Stimulated activated naive CD8-positive, alpha-beta T cell treated with anti-CD3 and anti-CD28 coated beads, Interleukin-15, Interleukin-2, amounts not matched to agents 100 ng/mL and 50 ng/mL, for 24 hours (primary cell): Measurements from ENCODE around the gene PPP3CA.

Experiments used
- H3K27ac Mint-ChIP-seq: one replicate; pipeline ENCODE4 v1.8.0; 2021; ENCODE audit warnings: mild to moderate bottlenecking, mixed read lengths
- H3K27me3 Mint-ChIP-seq: one replicate; pipeline ENCODE4 v1.8.0; 2021; ENCODE audit warnings: mixed read lengths
- H3K36me3 Mint-ChIP-seq: one replicate; pipeline ENCODE4 v1.8.0; 2021; ENCODE audit warnings: low read depth, mixed read lengths
- H3K4me1 Mint-ChIP-seq: one replicate; pipeline ENCODE4 v1.8.0; 2021; ENCODE audit warnings: low read depth, mixed read lengths
- H3K4me3 Mint-ChIP-seq: one replicate; pipeline ENCODE4 v1.8.0; 2021; ENCODE audit warnings: mild to moderate bottlenecking, mixed read lengths
- H3K9me3 Mint-ChIP-seq: one replicate; pipeline ENCODE4 v1.8.0; 2021; ENCODE audit warnings: mixed read lengths

Gene PPP3CA

GRCh38 chr4:101307899-101308298 is 39.4 kb downstream of the PPP3CA start:
- Mint-ChIP-seq H3K4me1 (peaks cover 45% of the 10 kb centered on the region), H3K27ac (no peak overlapping the region), H3K9me3 (no peaks in the 10 kb centered on the region), H3K27me3 (no peaks in the 10 kb centered on the region), H3K36me3 (no peaks in the 10 kb centered on the region), H3K4me3 (no peak overlapping the region)

GRCh38 chr4:101306764-101307615 is 40.3 kb downstream of the PPP3CA start:
- Mint-ChIP-seq H3K36me3 (no peaks in the 10 kb centered on the region), H3K27ac (peak overlapping the region; percentile 7), H3K4me1 (peaks cover 43% of the 10 kb centered on the region), H3K9me3 (no peaks in the 10 kb centered on the region), H3K4me3 (peak overlapping the region; percentile 21), H3K27me3 (no peaks in the 10 kb centered on the region)

- H3K27me3 Mint-ChIP-seq = no peaks in the 10 kb centered on the region
- peak overlapping the region; percentile 9 for H3K27ac Mint-ChIP-seq
- peak overlapping the region; percentile 21 for H3K4me3 Mint-ChIP-seq
Measured at GRCh38 chr4:101306225-101306624, 41.1 kb downstream of the PPP3CA start.

GRCh38 chr4:101304916-101305315 is 42.4 kb downstream of the PPP3CA start:
- no peaks in the 10 kb centered on the region for H3K27me3 Mint-ChIP-seq
- no peaks in the 10 kb centered on the region for H3K9me3 Mint-ChIP-seq
- H3K36me3 Mint-ChIP-seq = no peaks in the 10 kb centered on the region
- H3K4me3 Mint-ChIP-seq = no peak overlapping the region
- H3K27ac Mint-ChIP-seq = no peak overlapping the region
- peaks cover 41% of the 10 kb centered on the region for H3K4me1 Mint-ChIP-seq

More at GRCh38 chr4:101306225-101306624, 41.1 kb downstream of the PPP3CA start:
- peaks cover 43% of the 10 kb centered on the region for H3K4me1 Mint-ChIP-seq
- no peaks in the 10 kb centered on the region for H3K9me3 Mint-ChIP-seq
- H3K36me3 Mint-ChIP-seq = no peaks in the 10 kb centered on the region

- H3K9me3 Mint-ChIP-seq = no peaks in the 10 kb centered on the region
- no peak overlapping the region for H3K27ac Mint-ChIP-seq
- no peak overlapping the region for H3K4me3 Mint-ChIP-seq
- H3K36me3 Mint-ChIP-seq = no peaks in the 10 kb centered on the region
- no peaks in the 10 kb centered on the region for H3K27me3 Mint-ChIP-seq
- peaks cover 10% of the 10 kb centered on the region for H3K4me1 Mint-ChIP-seq
Measured at GRCh38 chr4:101299899-101300540, 47.3 kb downstream of the PPP3CA start.

- no peaks in the 10 kb centered on the region for H3K9me3 Mint-ChIP-seq
- H3K4me1 Mint-ChIP-seq = peaks cover 7% of the 10 kb centered on the region
- no peak overlapping the region for H3K27ac Mint-ChIP-seq
- no peaks in the 10 kb centered on the region for H3K27me3 Mint-ChIP-seq
- no peaks in the 10 kb centered on the region for H3K36me3 Mint-ChIP-seq
- no peak overlapping the region for H3K4me3 Mint-ChIP-seq
Measured at GRCh38 chr4:101299021-101299420, 48.3 kb downstream of the PPP3CA start.

- H3K9me3 Mint-ChIP-seq = no peaks in the 10 kb centered on the region
- no peaks in the 10 kb centered on the region for H3K36me3 Mint-ChIP-seq
- H3K27me3 Mint-ChIP-seq = no peaks in the 10 kb centered on the region
Measured at GRCh38 chr4:101295691-101296090, 51.6 kb downstream of the PPP3CA start.

GRCh38 chr4:101294597-101294996 is 52.7 kb downstream of the PPP3CA start:
- Mint-ChIP-seq H3K4me1 (peaks cover 18% of the 10 kb centered on the region), H3K36me3 (no peaks in the 10 kb centered on the region), H3K27ac (no peak overlapping the region), H3K4me3 (no peak overlapping the region), H3K9me3 (no peaks in the 10 kb centered on the region), H3K27me3 (no peaks in the 10 kb centered on the region)

More at GRCh38 chr4:101295691-101296090, 51.6 kb downstream of the PPP3CA start:
- Mint-ChIP-seq H3K4me1 (peaks cover 10% of the 10 kb centered on the region), H3K4me3 (no peak overlapping the region), H3K27ac (no peak overlapping the region)

- Mint-ChIP-seq H3K4me3 (no peak overlapping the region), H3K4me1 (peaks cover 30% of the 10 kb centered on the region), H3K27ac (no peak overlapping the region), H3K27me3 (no peaks in the 10 kb centered on the region), H3K9me3 (no peaks in the 10 kb centered on the region), H3K36me3 (no peaks in the 10 kb centered on the region)
Measured at GRCh38 chr4:101292901-101293300, 54.4 kb downstream of the PPP3CA start.

GRCh38 chr4:101292214-101292613 is 55.1 kb downstream of the PPP3CA start:
- H3K27me3 Mint-ChIP-seq = no peaks in the 10 kb centered on the region
- no peak overlapping the region for H3K4me3 Mint-ChIP-seq

GRCh38 chr4:101291198-101291597 is 56.1 kb downstream of the PPP3CA start:
- no peaks in the 10 kb centered on the region for H3K9me3 Mint-ChIP-seq
- H3K27ac Mint-ChIP-seq = no peak overlapping the region
- no peaks in the 10 kb centered on the region for H3K27me3 Mint-ChIP-seq
- H3K4me3 Mint-ChIP-seq = no peak overlapping the region
- H3K36me3 Mint-ChIP-seq = no peaks in the 10 kb centered on the region
- peaks cover 35% of the 10 kb centered on the region for H3K4me1 Mint-ChIP-seq

More at GRCh38 chr4:101292214-101292613, 55.1 kb downstream of the PPP3CA start:
- no peak overlapping the region for H3K27ac Mint-ChIP-seq
- peaks cover 36% of the 10 kb centered on the region for H3K4me1 Mint-ChIP-seq
- no peaks in the 10 kb centered on the region for H3K36me3 Mint-ChIP-seq
- no peaks in the 10 kb centered on the region for H3K9me3 Mint-ChIP-seq

- peaks cover 40% of the 10 kb centered on the region for H3K4me1 Mint-ChIP-seq
Measured at GRCh38 chr4:101290654-101291053, 56.7 kb downstream of the PPP3CA start.

GRCh38 chr4:101289306-101289705 is 58.0 kb downstream of the PPP3CA start:
- Mint-ChIP-seq H3K36me3 (no peaks in the 10 kb centered on the region), H3K27me3 (no peaks in the 10 kb centered on the region), H3K9me3 (no peaks in the 10 kb centered on the region), H3K4me1 (peaks cover 46% of the 10 kb centered on the region), H3K27ac (peak overlapping the region; percentile 58), H3K4me3 (no peak overlapping the region)

More at GRCh38 chr4:101290654-101291053, 56.7 kb downstream of the PPP3CA start:
- Mint-ChIP-seq H3K36me3 (no peaks in the 10 kb centered on the region), H3K4me3 (no peak overlapping the region), H3K27ac (no peak overlapping the region), H3K27me3 (no peaks in the 10 kb centered on the region), H3K9me3 (no peaks in the 10 kb centered on the region)

GRCh38 chr4:101288365-101289145 is 58.8 kb downstream of the PPP3CA start:
- H3K27me3 Mint-ChIP-seq = no peaks in the 10 kb centered on the region
- H3K4me1 Mint-ChIP-seq = peaks cover 47% of the 10 kb centered on the region
- no peaks in the 10 kb centered on the region for H3K36me3 Mint-ChIP-seq
- H3K9me3 Mint-ChIP-seq = no peaks in the 10 kb centered on the region
- H3K27ac Mint-ChIP-seq = no peak overlapping the region
- H3K4me3 Mint-ChIP-seq = no peak overlapping the region

GRCh38 chr4:101287324-101287723 is 60.0 kb downstream of the PPP3CA start:
- peak overlapping the region; percentile 66 for H3K27ac Mint-ChIP-seq
- no peak overlapping the region for H3K4me3 Mint-ChIP-seq
- no peaks in the 10 kb centered on the region for H3K27me3 Mint-ChIP-seq
- H3K36me3 Mint-ChIP-seq = no peaks in the 10 kb centered on the region
- H3K9me3 Mint-ChIP-seq = no peaks in the 10 kb centered on the region
- peaks cover 60% of the 10 kb centered on the region for H3K4me1 Mint-ChIP-seq
